ENCODE results near the gene NTHL1. TPM values are rescaled to one million over a fixed set of nuclear protein-coding genes. Genes with fewer than 3 reads are reported as not detected.

Gene NTHL1
- total and polyA plus RNA-seq, 2 experiments from 2014 or later: 84.6 to 87.9 TPM

DNA sequence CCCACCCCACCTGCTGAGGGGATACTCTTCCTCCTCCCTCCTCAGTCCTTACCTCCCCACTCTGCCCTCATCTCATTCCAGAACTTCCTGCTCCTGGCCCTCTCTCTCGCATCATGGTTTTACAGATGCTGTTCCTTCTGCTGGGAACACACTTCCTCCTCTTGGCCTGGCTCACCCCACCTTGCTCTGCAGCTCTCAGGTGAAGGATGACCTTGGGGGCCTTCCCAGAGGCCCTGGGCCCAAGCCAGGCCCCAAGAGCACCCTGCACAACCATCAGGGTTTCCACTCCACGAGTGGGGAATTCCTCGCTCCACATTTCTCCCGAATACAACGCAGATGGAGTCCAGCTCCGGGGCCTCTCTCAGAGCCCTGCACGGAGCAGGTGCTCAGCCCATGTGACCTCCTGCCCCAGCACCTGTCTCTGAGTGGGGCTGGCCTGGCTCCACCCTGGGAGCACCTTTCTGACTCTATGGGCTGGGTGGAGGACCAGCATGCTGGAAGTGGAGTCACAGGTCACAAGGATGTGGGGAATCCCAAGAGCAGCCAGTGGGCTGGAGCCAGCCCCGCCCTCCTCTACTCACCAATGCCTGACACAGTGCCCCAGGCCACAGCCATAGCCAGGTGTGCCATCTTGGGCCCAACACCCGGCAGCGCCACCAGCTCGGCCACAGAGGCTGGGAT lies 4.5 kb downstream of the NTHL1 start:
- no peak overlapping the region for H2AFZ ChIP-seq
- 0 out of 2 replicates have a peak, but pooled peaks cover 5% of the 10 kb centered on the region for H3F3A ChIP-seq (replicated peaks; ENCODE audit: low read depth)
- H3K27me3 ChIP-seq (ENCODE audit: insufficient read depth): no peaks in the 10 kb centered on the region
- no peak for DNase-seq (ENCODE audit: low spot score)
- no peak overlapping the region for H3K4me2 ChIP-seq
- no peak overlapping the region for H3K4me3 Mint-ChIP-seq
- H3K27me3 Mint-ChIP-seq (ENCODE audit: insufficient read depth, low read depth, poor library complexity): peaks cover 13% of the 10 kb centered on the region
- H3K4me3 ChIP-seq: no peak overlapping the region
- no peaks in the 10 kb centered on the region for H3K36me3 ChIP-seq (ENCODE audit: insufficient read depth)
- H3K4me1 ChIP-seq (ENCODE audit: insufficient read depth): peaks cover 5% of the 10 kb centered on the region; the same call in 1 of the 2 replicates
- no peak for TF ChIP-seq EZH2 (IDR thresholded peaks at IDR 0.05; ENCODE audit: low read depth, unreplicated experiment)
- no peak for TF ChIP-seq STAT1 (IDR thresholded peaks at IDR 0.05; ENCODE audit: unreplicated experiment)
- TF ChIP-seq ZNF114 (CRISPR knock-in tag; IDR thresholded peaks at IDR 0.05): no peak
- no peak for TF ChIP-seq JUNB (IDR thresholded peaks at IDR 0.05; ENCODE audit: unreplicated experiment)
- TF ChIP-seq CREB1 (CRISPR knock-in tag; IDR thresholded peaks at IDR 0.05; ENCODE audit: low read depth): no peak
- TF ChIP-seq CTCF (conservative IDR thresholded peaks at IDR 0.05; ENCODE audit: low read depth in 2 of 2): no peak
- TF ChIP-seq, protein P1, sequence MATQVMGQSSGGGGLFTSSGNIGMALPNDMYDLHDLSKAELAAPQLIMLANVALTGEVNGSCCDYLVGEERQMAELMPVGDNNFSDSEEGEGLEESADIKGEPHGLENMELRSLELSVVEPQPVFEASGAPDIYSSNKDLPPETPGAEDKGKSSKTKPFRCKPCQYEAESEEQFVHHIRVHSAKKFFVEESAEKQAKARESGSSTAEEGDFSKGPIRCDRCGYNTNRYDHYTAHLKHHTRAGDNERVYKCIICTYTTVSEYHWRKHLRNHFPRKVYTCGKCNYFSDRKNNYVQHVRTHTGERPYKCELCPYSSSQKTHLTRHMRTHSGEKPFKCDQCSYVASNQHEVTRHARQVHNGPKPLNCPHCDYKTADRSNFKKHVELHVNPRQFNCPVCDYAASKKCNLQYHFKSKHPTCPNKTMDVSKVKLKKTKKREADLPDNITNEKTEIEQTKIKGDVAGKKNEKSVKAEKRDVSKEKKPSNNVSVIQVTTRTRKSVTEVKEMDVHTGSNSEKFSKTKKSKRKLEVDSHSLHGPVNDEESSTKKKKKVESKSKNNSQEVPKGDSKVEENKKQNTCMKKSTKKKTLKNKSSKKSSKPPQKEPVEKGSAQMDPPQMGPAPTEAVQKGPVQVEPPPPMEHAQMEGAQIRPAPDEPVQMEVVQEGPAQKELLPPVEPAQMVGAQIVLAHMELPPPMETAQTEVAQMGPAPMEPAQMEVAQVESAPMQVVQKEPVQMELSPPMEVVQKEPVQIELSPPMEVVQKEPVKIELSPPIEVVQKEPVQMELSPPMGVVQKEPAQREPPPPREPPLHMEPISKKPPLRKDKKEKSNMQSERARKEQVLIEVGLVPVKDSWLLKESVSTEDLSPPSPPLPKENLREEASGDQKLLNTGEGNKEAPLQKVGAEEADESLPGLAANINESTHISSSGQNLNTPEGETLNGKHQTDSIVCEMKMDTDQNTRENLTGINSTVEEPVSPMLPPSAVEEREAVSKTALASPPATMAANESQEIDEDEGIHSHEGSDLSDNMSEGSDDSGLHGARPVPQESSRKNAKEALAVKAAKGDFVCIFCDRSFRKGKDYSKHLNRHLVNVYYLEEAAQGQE (IDR thresholded peaks at IDR 0.05; ENCODE audit: unreplicated experiment): no peak
- no peak for TF ChIP-seq POLR2AphosphoS5 (IDR thresholded peaks at IDR 0.05; ENCODE audit: low read depth)
- TF ChIP-seq, protein P2, sequence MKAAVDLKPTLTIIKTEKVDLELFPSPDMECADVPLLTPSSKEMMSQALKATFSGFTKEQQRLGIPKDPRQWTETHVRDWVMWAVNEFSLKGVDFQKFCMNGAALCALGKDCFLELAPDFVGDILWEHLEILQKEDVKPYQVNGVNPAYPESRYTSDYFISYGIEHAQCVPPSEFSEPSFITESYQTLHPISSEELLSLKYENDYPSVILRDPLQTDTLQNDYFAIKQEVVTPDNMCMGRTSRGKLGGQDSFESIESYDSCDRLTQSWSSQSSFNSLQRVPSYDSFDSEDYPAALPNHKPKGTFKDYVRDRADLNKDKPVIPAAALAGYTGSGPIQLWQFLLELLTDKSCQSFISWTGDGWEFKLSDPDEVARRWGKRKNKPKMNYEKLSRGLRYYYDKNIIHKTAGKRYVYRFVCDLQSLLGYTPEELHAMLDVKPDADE (IDR thresholded peaks at IDR 0.05): no peak
- no peak for TF ChIP-seq ZNF462 (CRISPR knock-in tag; IDR thresholded peaks at IDR 0.05)
- TF ChIP-seq EZH2phosphoT487 (IDR thresholded peaks at IDR 0.05; ENCODE audit: unreplicated experiment): no peak
- no peak for TF ChIP-seq NANOG (IDR thresholded peaks at IDR 0.05; ENCODE audit: borderline replicate concordance)
- no peak for TF ChIP-seq ZNF331 (CRISPR knock-in tag; IDR thresholded peaks at IDR 0.05; ENCODE audit: low read depth)
- H3K79me2 ChIP-seq (replicated peaks; ENCODE audit: insufficient read depth): peaks cover 11% of the 10 kb centered on the region
- peaks cover 11% of the 10 kb centered on the region for H3K4me1 Mint-ChIP-seq
- peaks cover 3% of the 10 kb centered on the region; the same call in 1 of the 2 replicates for H4K20me1 ChIP-seq (replicated peaks; ENCODE audit: insufficient read depth)
- ATAC-seq: no peak
- H3K9me3 Mint-ChIP-seq: no peaks in the 10 kb centered on the region
- no peak overlapping the region for H3K27ac Mint-ChIP-seq
- H3K27ac ChIP-seq (ENCODE audit: low read depth): no peak overlapping the region
- H3K36me3 Mint-ChIP-seq (ENCODE audit: low read depth): no peaks in the 10 kb centered on the region
- H3K9me2 ChIP-seq (ENCODE audit: insufficient read depth): no peaks in the 10 kb centered on the region

Measured in GM23338 (cell line).